Naive thymus-derived CD8-positive, alpha-beta T cell (primary cell): ENCODE results near the gene GNA15. TPM values are rescaled to one million over a fixed set of nuclear protein-coding genes. Genes with fewer than 3 reads are reported as not detected.

Source experiments
- ATAC-seq, 2 donors: fragments of 150-1000 bp; cut with Tn5 transposase in 1 of 2; sonication (Bioruptor Pico), chemical (Tn5 transposase) in 1 of 2; 1 replicate in 1 of 2; 2 replicates in 1 of 2; pipeline ENCODE4 v1.10.0; 2021; ENCODE audit warnings: mild to moderate bottlenecking in 2 of 2, moderate library complexity in 2 of 2
- POLR2A ChIA-PET: fragments of 350-600 bp; sonication (Branson Sonifier 250); formaldehyde crosslinking; loops from one replicate; lab custom pipeline; 2021; ENCODE audit warnings: antibody characterized with exemption; lab: Charles Lee
- DNase-seq, 10 donors: peaks; one replicate each; pipeline versions ENCODE4 v3.0.0 to v3.0.0-alpha.2; 2020 to 2022
- H3K27ac Mint-ChIP-seq, 10 donors: one replicate each; pipeline ENCODE4 v1.8.0; 2020 to 2022; ENCODE audit warnings: mild to moderate bottlenecking in 10 of 10, mixed read lengths in 10 of 10, moderate library complexity in 4 of 10, inconsistent platforms in 1 of 10
- H3K27me3 Mint-ChIP-seq, 5 donors: one replicate each; pipeline ENCODE4 v1.8.0; 2021 to 2022; ENCODE audit warnings: mixed read lengths in 5 of 5
- H3K36me3 Mint-ChIP-seq, 3 donors: one replicate each; pipeline ENCODE4 v1.8.0; 2020 to 2022; ENCODE audit warnings: mixed read lengths in 3 of 3, mild to moderate bottlenecking in 2 of 3, inconsistent platforms in 1 of 3
- H3K4me1 Mint-ChIP-seq, 4 donors: one replicate each; pipeline ENCODE4 v1.8.0; 2021 to 2022; ENCODE audit warnings: mixed read lengths in 4 of 4
- H3K4me3 Mint-ChIP-seq, 10 donors: one replicate each; pipeline ENCODE4 v1.8.0; 2020 to 2022; ENCODE audit warnings: mild to moderate bottlenecking in 10 of 10, mixed read lengths in 10 of 10, moderate library complexity in 6 of 10, inconsistent platforms in 1 of 10
- H3K9me3 Mint-ChIP-seq, 9 donors: one replicate each; pipeline ENCODE4 v1.8.0; 2020 to 2022; ENCODE audit warnings: mixed read lengths in 9 of 9, mild to moderate bottlenecking in 3 of 9, inconsistent platforms in 1 of 9, moderate library complexity in 1 of 9
- polyA plus RNA-seq, 3 donors: library from polyadenylated mRNA; unstranded; fragments of 300-500 nt; fragmentation: Illumina TruSeq; gene quantifications; one replicate each; pipeline ENCODE4 v1.2.3, GENCODE V29; 2021
- total RNA-seq, 8 experiments: library from RNA in 2 of 8; stranded (reverse) in 2 of 8; gene quantifications; one replicate each; pipeline ENCODE4 v1.2.3 and lab custom pipeline; 2021 to 2026

The GNA15 gene
- total and polyA plus RNA-seq, 5 experiments from 2014 or later: 0.19 to 0.39 (median 0.36) TPM; not detected in 2

DNA sequence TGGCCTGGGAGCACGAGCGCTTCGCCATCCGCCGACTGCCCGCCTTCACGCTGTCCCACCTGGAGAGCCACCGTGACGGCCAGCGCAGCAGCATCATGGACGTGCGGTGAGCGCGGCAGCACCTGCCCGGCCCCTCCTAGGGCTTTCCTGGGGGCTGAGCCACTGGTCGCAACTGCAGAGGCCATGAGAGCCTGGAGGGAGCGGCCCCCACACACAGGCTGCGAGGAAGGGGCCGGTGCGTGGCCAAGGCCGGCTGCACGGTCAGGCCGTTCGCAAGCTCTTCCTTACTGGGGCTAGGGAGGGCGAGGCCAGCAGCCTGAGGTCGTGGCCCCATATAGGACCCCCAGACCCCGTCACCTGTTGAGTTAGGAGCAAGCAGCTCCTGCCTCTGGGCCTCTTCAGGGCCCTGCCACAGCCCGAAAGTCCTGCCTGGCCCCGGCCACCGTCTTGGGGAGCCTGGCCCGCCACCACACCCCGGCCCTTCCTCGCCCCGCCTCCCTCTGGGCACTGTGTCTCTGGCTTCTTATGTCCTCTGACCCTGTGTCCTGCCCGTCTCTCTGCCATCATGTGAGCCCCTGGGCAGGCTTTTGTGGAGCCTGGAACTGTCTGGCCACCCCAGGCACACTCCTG, 68.9 kb downstream of the GNA15 start:
- no peak overlapping the region for H3K27ac Mint-ChIP-seq
- no peaks in the 10 kb centered on the region for H3K4me1 Mint-ChIP-seq
- peaks cover 0 to 22% (median 0%) of the 10 kb centered on the region in 3 donors for H3K36me3 Mint-ChIP-seq
- POLR2A ChIA-PET: no interaction called here
- H3K9me3 Mint-ChIP-seq: no peaks in the 10 kb centered on the region
- H3K27me3 Mint-ChIP-seq: no peaks in the 10 kb centered on the region
- ATAC-seq: no peak
- H3K4me3 Mint-ChIP-seq: no peak overlapping the region
- no peak for DNase-seq

DNA sequence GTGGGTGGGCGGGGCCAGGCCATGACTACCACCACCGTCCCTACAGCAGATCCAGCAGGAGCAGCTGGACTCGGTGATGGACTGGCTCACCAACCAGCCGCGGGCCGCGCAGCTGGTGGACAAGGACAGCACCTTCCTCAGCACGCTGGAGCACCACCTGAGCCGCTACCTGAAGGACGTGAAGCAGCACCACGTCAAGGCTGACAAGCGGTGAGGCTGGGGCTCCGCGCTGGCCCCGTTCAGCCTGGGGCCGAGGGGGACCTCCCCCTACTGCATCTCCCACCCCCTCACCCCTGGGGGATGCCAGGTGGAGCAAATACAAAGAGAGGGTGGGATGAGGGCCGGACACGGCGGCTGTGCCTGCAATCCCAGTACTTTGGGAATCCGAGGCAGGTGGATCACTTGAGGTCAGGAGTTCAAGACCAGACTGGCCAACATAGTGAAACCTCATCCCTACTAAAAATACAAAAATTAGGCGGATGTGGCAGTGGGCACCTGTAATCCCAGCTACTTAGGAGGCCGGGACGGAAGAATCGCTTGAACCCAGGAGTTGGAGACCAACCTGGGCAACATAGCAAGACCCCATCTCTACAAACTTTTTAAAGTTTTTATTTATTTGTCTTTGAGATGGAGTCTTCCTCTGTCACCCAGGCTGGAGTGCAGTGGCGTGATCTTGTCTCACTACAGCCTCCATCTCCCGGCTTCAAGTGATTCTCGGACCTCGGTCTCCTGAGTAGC, 70.6 kb downstream of the GNA15 start:
- Mint-ChIP-seq H3K27me3 (no peaks in the 10 kb centered on the region), H3K9me3 (no peaks in the 10 kb centered on the region), H3K27ac (no peak overlapping the region), H3K36me3 (peaks cover 0 to 15% (median 0%) of the 10 kb centered on the region in 3 donors), H3K4me1 (peaks cover 0 to 10% (median 0%) of the 10 kb centered on the region in 4 donors), H3K4me3 (no peak overlapping the region)
- DNase-seq (no peak), ATAC-seq (no peak)
- POLR2A ChIA-PET: interaction anchor here (0.6 kb wide), 1 partner anchor 32 kb away, joined by 4 read pairs; no protein-coding TSS in a partner anchor

DNA sequence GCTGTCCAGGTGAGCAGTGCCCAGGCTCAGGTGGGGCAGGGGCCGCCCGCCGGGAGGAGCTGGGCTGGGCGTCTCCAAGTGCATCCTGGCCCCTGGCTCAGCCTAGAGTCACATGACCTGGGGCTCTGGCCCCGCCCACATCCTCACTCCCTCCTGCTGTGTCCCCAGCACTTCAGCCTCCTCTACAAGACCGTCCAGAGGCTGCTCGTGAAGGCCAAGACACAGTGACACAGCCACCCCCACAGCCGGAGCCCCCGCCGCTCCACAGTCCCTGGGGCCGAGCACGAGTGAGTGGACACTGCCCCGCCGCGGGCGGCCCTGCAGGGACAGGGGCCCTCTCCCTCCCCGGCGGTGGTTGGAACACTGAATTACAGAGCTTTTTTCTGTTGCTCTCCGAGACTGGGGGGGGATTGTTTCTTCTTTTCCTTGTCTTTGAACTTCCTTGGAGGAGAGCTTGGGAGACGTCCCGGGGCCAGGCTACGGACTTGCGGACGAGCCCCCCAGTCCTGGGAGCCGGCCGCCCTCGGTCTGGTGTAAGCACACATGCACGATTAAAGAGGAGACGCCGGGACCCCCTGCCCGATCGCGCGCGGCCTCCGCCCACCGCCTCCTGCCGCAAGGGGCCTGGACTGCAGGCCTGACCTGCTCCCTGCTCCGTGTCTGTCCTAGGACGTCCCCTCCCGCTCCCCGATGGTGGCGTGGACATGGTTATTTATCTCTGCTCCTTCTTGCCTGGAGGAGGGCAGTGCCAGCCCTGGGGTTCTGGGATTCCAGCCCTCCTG, 71.8 kb downstream of the GNA15 start:
- H3K27ac Mint-ChIP-seq: no peak overlapping the region
- no peaks in the 10 kb centered on the region for H3K9me3 Mint-ChIP-seq
- POLR2A ChIA-PET: no interaction called here

DNA sequence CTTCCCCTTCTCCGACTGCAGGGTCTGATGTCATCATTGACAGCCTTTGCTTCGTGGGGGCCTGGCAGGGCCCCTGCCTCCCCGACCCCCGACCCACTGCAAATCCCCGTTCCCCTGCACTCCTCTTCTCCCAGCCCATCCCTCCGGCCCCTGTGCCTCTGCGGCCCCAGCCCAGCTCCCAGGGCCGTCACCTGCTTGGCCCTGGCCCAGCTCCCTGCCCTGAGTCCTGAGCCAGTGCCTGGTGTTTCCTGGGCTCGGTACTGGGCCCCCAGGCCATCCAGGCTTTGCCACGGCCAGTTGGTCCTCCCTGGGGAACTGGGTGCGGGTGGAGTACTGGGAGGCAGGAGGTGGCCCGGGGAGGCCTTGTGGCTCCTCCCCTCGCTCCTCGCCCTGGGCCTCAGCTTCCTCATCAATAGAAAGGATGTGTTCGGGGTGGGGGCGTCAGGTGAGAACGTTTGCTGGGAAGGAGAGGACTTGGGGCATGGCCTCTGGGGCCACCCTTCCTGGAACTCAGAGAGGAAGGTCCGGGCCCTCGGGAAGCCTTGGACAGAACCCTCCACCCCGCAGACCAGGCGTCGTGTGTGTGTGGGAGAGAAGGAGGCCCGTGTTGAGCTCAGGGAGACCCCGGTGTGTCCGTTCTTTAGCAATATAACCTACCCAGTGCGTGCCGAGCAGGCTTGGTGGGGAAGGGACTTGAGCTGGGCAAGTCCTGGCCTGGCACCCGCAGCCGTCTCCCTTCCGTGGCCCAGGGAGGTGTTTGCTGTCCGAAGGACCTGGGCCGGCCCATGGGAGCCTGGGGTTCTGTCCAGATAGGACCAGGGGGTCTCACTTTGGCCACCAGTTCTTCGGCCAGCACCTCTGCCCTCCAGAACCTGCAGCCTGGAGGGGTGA, 72.7 kb downstream of the GNA15 start:
- Mint-ChIP-seq H3K27ac (peak overlapping the region in 1 of 10 donors; percentile 40), H3K4me3 (no peak overlapping the region), H3K4me1 (peaks cover 0 to 10% (median 1%) of the 10 kb centered on the region in 4 donors), H3K9me3 (no peaks in the 10 kb centered on the region), H3K27me3 (no peaks in the 10 kb centered on the region), H3K36me3 (peaks cover 0 to 12% (median 0%) of the 10 kb centered on the region in 3 donors)
- DNase-seq: no peak
- ATAC-seq: no peak
- POLR2A ChIA-PET: interaction anchor here (0.6 kb wide), 1 partner anchor 25 kb away, joined by 7 read pairs; no protein-coding TSS in a partner anchor

More for the DNA sequence above, 71.8 kb downstream of the GNA15 start:
- Mint-ChIP-seq H3K4me3 (no peak overlapping the region), H3K36me3 (peaks cover 0 to 12% (median 0%) of the 10 kb centered on the region in 3 donors), H3K27me3 (no peaks in the 10 kb centered on the region), H3K4me1 (peaks cover 0 to 10% (median 0%) of the 10 kb centered on the region in 4 donors)
- peak in 1 of 2 donors; percentile 23 for ATAC-seq
- DNase-seq: no peak

DNA sequence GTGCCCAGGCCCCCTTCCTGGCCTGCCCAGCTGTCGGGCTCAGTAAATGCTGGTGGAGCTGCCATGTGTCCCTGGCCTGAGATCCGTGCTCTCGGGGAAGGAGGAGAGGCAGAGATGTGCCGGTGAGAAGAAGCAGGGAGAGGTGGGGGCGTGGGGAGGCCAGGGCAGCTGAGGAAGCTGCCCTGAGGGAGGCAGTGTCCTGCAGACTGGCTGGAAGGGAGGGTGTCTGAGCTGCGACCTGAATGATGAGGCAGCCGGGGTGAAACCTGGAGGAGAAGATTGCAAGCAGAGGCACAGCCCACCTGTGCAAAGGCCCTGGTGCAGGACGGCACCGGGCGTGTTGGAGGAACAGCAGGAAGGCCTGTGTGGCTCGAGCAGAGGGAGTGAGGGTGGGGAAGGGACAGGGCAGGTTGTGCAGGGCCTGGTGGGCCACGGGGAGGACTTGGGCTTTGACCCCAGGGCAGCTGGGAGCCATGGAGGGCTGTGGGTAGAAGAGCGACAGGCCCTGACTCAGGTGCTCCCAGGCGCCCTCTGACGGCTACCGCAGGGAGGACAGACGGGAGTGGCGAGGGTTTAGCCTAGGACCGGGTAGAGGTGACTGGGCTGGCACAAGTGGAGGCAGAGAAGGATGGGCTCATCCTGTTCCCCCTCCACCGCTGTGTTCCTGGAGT, 74.6 kb downstream of the GNA15 start:
- Mint-ChIP-seq H3K4me3 (no peak overlapping the region), H3K4me1 (peaks cover 0 to 10% (median 1%) of the 10 kb centered on the region in 4 donors), H3K27me3 (no peaks in the 10 kb centered on the region), H3K27ac (peak overlapping the region in 1 of 10 donors; percentile 51), H3K9me3 (no peaks in the 10 kb centered on the region), H3K36me3 (peaks cover 0 to 8% (median 0%) of the 10 kb centered on the region in 3 donors)
- ATAC-seq: peak; percentile 86
- POLR2A ChIA-PET: interaction anchor here (0.5 to 1.5 kb wide), 4 partner anchors 13 to 429 kb away, joined by 3 to 5 read pairs (median 4); no protein-coding TSS in a partner anchor
- DNase-seq: peak; percentile 36 to 79 (median 58)

DNA sequence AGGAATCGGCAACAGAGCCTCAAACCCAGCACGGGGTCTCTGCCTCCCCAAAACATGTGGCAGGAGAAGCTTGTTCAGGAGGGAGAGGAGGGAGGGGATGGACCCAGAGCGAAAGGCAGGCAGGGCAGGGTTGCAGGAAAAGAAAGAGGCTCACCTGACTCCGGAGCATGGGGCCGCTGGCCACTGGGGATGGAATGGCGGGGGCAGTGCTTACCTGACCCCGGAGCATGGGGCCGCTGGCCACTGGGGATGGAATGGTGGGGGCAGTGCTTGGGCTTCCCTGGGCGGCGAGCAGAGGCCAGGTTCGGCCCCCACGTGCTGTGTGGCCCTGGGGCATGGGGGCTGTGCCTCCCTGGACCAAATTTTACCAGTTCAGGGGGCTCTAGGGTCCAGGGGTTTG, 75.4 kb downstream of the GNA15 start:
- DNase-seq: no peak
- Mint-ChIP-seq H3K27me3 (no peaks in the 10 kb centered on the region), H3K4me1 (peaks cover 0 to 10% (median 1%) of the 10 kb centered on the region in 4 donors), H3K36me3 (peaks cover 0 to 5% (median 0%) of the 10 kb centered on the region in 3 donors), H3K27ac (peak overlapping the region in 2 of 10 donors; percentile 51 to 53), H3K4me3 (no peak overlapping the region), H3K9me3 (no peaks in the 10 kb centered on the region)
- POLR2A ChIA-PET: interaction anchor here (0.9 to 1.5 kb wide), 2 partner anchors 14 to 26 kb away, joined by 4 to 5 read pairs; no protein-coding TSS in a partner anchor
- no peak for ATAC-seq

DNA sequence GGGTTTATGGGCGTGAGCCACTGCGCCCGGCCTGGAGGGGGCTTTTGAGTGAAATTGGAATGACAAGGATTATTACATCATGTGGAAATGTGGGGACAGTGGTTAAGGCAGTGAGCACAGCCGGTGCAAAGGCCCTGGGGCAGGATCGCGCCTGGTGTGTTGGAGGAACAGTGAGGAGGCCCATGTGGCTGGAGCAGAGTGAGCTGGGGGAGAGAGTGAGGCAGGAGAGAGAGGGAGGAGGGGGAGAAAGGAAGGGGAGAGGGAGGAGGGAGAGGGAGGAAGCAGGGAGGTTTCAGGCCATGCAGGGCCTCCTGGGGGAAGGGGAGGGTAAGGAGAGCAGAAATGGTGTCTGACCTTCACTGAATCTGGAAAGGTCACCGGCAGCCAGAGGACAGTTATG, 77.3 kb downstream of the GNA15 start:
- Mint-ChIP-seq H3K4me3 (no peak overlapping the region), H3K36me3 (no peaks in the 10 kb centered on the region), H3K27me3 (no peaks in the 10 kb centered on the region), H3K9me3 (no peaks in the 10 kb centered on the region), H3K4me1 (peaks cover 0 to 10% (median 1%) of the 10 kb centered on the region in 4 donors), H3K27ac (peak overlapping the region in 1 of 10 donors; percentile 48)
- no peak for DNase-seq
- ATAC-seq: no peak
- POLR2A ChIA-PET: no interaction called here

Other genes with a start within 250 kb of the GNA15 start
- gene ZNF57, start 235.1 kb upstream of the GNA15 start, total RNA-seq: 1 to 10 TPM; 3.0 to 3.6 TPM
- 1 to 10 TPM; 1.7 to 2.9 (median 1.8) TPM for gene ZNF57, start 235.1 kb upstream of the GNA15 start, polyA plus RNA-seq
- 1 to 10 TPM; 5.7 to 6.9 TPM for gene ZNF77, start 191.1 kb upstream of the GNA15 start, total RNA-seq
- gene ZNF77, start 191.1 kb upstream of the GNA15 start, polyA plus RNA-seq: 1 to 10 TPM; 1.3 to 2.1 (median 1.7) TPM
- gene TLE6, start 158.5 kb upstream of the GNA15 start, total RNA-seq: under 1 TPM in 1 of 2 experiments, not detected in 1; 0.30 TPM
- gene TLE6, start 158.5 kb upstream of the GNA15 start, polyA plus RNA-seq: under 1 TPM in 2 of 3 donors, not detected in 1; 0.52 to 0.82 TPM
- 10 to 100 TPM; 19.1 to 21.1 TPM for gene TLE2, start 106.8 kb upstream of the GNA15 start, total RNA-seq
- 10 to 100 TPM in 2 of 3 donors, 1 to 10 TPM in 1; 7.0 to 12.4 (median 10.8) TPM for gene TLE2, start 106.8 kb upstream of the GNA15 start, polyA plus RNA-seq
- 100 to 1,000 TPM; 981 to 983 TPM for gene TLE5, start 73.5 kb upstream of the GNA15 start, total RNA-seq
- gene TLE5, start 73.5 kb upstream of the GNA15 start, polyA plus RNA-seq: 100 to 1,000 TPM; 451 to 924 (median 555) TPM
- 1 to 10 TPM; 5.1 to 5.4 TPM for gene GNA11, start 41.7 kb upstream of the GNA15 start, total RNA-seq
- gene GNA11, start 41.7 kb upstream of the GNA15 start, polyA plus RNA-seq: under 1 TPM; 0.43 to 0.60 (median 0.47) TPM
- gene S1PR4, start 42.7 kb downstream of the GNA15 start, total RNA-seq: 100 to 1,000 TPM; 217 to 233 TPM
- gene S1PR4, start 42.7 kb downstream of the GNA15 start, polyA plus RNA-seq: 100 to 1,000 TPM; 286 to 470 (median 332) TPM
- 10 to 100 TPM; 59.7 to 63.0 TPM for gene NCLN, start 49.9 kb downstream of the GNA15 start, total RNA-seq
- gene NCLN, start 49.9 kb downstream of the GNA15 start, polyA plus RNA-seq: 10 to 100 TPM; 23.9 to 44.7 (median 25.5) TPM
- gene CELF5, start 88.6 kb downstream of the GNA15 start, total RNA-seq: under 1 TPM; 0.23 to 0.41 TPM
- gene CELF5, start 88.6 kb downstream of the GNA15 start, polyA plus RNA-seq: not detected
- gene NFIC, start 230.6 kb downstream of the GNA15 start, total RNA-seq: 10 to 100 TPM; 30.2 to 34.8 TPM
- 10 to 100 TPM in 2 of 3 donors, 1 to 10 TPM in 1; 5.8 to 15.8 (median 12.1) TPM for gene NFIC, start 230.6 kb downstream of the GNA15 start, polyA plus RNA-seq